GM12873 (cell line): Measurements from ENCODE around the gene SEC14L2.

Experiments used
- CTCF ChIP-seq: IDR thresholded peaks from 2 replicates; pipeline ENCODE4 v1.5.1; 2012; ENCODE audit warnings: low read depth, mild to moderate bottlenecking, moderate library complexity, low read length, control low read depth; ENCODE audit not compliant: insufficient read depth; ENCODE audit errors: missing control alignments

SEC14L2 gene

GRCh38 chr22:30441088-30441487, 44.3 kb downstream of the SEC14L2 start:
- no peak for TF ChIP-seq CTCF

GRCh38 chr22:30444632-30445437, 48.0 kb downstream of the SEC14L2 start:
- peak; percentile 86 for TF ChIP-seq CTCF

GRCh38 chr22:30445438-30446145, 48.8 kb downstream of the SEC14L2 start:
- TF ChIP-seq CTCF: peak; percentile 7

GRCh38 chr22:30447656-30448055, 50.8 kb downstream of the SEC14L2 start:
- no peak for TF ChIP-seq CTCF

- TF ChIP-seq CTCF: no peak
Measured at GRCh38 chr22:30452861-30453260, 56.0 kb downstream of the SEC14L2 start.

- TF ChIP-seq CTCF: peak; percentile 22
Measured at GRCh38 chr22:30453731-30454510, 57.1 kb downstream of the SEC14L2 start.
